ENCODE measurements around the gene CEMIP.
A peak's percentile ranks its signal among the peaks of the same experiment; 100 is the strongest.
"Not testable (repeated sequence)": the region's sequence is repeated elsewhere in the genome, so short reads cannot be mapped to it uniquely, and the experiment has no call there.

Gene CEMIP

DNA sequence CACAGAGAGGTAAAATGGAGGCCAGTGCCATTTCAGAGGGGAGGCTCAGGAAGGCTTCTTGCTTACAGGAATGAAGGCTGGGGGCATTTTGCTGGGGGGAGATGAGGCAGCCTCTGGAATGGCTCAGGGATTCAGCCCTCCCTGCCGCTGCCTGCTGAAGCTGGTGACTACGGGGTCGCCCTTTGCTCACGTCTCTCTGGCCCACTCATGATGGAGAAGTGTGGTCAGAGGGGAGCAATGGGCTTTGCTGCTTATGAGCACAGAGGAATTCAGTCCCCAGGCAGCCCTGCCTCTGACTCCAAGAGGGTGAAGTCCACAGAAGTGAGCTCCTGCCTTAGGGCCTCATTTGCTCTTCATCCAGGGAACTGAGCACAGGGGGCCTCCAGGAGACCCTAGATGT is 170.6 kb downstream of the CEMIP start:
- no peak overlapping the region for H3K4me3 ChIP-seq (replicated peaks; ENCODE audit: low read depth, low read length)
- TF ChIP-seq, protein P1, sequence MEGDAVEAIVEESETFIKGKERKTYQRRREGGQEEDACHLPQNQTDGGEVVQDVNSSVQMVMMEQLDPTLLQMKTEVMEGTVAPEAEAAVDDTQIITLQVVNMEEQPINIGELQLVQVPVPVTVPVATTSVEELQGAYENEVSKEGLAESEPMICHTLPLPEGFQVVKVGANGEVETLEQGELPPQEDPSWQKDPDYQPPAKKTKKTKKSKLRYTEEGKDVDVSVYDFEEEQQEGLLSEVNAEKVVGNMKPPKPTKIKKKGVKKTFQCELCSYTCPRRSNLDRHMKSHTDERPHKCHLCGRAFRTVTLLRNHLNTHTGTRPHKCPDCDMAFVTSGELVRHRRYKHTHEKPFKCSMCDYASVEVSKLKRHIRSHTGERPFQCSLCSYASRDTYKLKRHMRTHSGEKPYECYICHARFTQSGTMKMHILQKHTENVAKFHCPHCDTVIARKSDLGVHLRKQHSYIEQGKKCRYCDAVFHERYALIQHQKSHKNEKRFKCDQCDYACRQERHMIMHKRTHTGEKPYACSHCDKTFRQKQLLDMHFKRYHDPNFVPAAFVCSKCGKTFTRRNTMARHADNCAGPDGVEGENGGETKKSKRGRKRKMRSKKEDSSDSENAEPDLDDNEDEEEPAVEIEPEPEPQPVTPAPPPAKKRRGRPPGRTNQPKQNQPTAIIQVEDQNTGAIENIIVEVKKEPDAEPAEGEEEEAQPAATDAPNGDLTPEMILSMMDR (IDR thresholded peaks at IDR 0.05; ENCODE audit: low read length, missing control alignments) = no peak
- no peak for DNase-seq (ENCODE audit: low read depth)

DNA sequence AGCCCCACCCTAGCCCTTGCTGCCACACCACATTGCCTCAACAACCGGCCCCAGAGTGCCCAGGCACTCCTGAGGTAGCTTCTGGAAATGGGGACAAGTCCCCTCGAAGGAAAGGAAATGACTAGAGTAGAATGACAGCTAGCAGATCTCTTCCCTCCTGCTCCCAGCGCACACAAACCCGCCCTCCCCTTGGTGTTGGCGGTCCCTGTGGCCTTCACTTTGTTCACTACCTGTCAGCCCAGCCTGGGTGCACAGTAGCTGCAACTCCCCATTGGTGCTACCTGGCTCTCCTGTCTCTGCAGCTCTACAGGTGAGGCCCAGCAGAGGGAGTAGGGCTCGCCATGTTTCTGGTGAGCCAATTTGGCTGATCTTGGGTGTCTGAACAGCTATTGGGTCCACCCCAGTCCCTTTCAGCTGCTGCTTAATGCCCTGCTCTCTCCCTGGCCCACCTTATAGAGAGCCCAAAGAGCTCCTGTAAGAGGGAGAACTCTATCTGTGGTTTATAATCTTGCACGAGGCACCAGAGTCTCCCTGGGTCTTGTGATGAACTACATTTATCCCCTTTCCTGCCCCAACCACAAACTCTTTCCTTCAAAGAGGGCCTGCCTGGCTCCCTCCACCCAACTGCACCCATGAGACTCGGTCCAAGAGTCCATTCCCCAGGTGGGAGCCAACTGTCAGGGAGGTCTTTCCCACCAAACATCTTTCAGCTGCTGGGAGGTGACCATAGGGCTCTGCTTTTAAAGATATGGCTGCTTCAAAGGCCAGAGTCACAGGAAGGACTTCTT is 171.3 kb downstream of the CEMIP start:
- no peak overlapping the region for H3K4me3 ChIP-seq (replicated peaks; ENCODE audit: low read depth, low read length)
- TF ChIP-seq, protein P1 (IDR thresholded peaks at IDR 0.05; ENCODE audit: low read length, missing control alignments) = no peak
- DNase-seq (ENCODE audit: low read depth) = no peak

GRCh38 chr15:80951941-80952340 is 172.8 kb downstream of the CEMIP start:
- no peak for DNase-seq (ENCODE audit: low read depth)
- TF ChIP-seq, protein P1 (IDR thresholded peaks at IDR 0.05; ENCODE audit: low read length, missing control alignments) = no peak
- no peak overlapping the region for H3K4me3 ChIP-seq (replicated peaks; ENCODE audit: low read depth, low read length)

GRCh38 chr15:80953001-80953952 is 174.1 kb downstream of the CEMIP start:
- DNase-seq (ENCODE audit: low read depth) = no peak
- H3K4me3 ChIP-seq (replicated peaks; ENCODE audit: low read depth, low read length) = no peak overlapping the region
- TF ChIP-seq, protein P1 (IDR thresholded peaks at IDR 0.05; ENCODE audit: low read length, missing control alignments) = no peak

GRCh38 chr15:80953953-80954778 is 175.0 kb downstream of the CEMIP start:
- no peak for DNase-seq (ENCODE audit: low read depth)

GRCh38 chr15:80955571-80956452 is 176.6 kb downstream of the CEMIP start:
- H3K4me3 ChIP-seq (replicated peaks; ENCODE audit: low read depth, low read length) = not testable (repeated sequence)

More at GRCh38 chr15:80953953-80954778, 175.0 kb downstream of the CEMIP start:
- H3K4me3 ChIP-seq (replicated peaks; ENCODE audit: low read depth, low read length) = no peak overlapping the region
- TF ChIP-seq, protein P1 (IDR thresholded peaks at IDR 0.05; ENCODE audit: low read length, missing control alignments) = no peak

More at GRCh38 chr15:80955571-80956452, 176.6 kb downstream of the CEMIP start:
- peak; percentile 81 for DNase-seq (ENCODE audit: low read depth)
